ENCODE data around the gene TRAPPC6A. TPM values are rescaled to one million over a fixed set of nuclear protein-coding genes. Genes with fewer than 3 reads are reported as not detected.
A peak's percentile ranks its signal among the peaks of the same experiment; 100 is the strongest.

TRAPPC6A gene
- total and polyA plus RNA-seq, 2 donors (not counting 1 experiment from before 2014, with no cell fraction given): 40.3 to 79.0 TPM

DNA sequence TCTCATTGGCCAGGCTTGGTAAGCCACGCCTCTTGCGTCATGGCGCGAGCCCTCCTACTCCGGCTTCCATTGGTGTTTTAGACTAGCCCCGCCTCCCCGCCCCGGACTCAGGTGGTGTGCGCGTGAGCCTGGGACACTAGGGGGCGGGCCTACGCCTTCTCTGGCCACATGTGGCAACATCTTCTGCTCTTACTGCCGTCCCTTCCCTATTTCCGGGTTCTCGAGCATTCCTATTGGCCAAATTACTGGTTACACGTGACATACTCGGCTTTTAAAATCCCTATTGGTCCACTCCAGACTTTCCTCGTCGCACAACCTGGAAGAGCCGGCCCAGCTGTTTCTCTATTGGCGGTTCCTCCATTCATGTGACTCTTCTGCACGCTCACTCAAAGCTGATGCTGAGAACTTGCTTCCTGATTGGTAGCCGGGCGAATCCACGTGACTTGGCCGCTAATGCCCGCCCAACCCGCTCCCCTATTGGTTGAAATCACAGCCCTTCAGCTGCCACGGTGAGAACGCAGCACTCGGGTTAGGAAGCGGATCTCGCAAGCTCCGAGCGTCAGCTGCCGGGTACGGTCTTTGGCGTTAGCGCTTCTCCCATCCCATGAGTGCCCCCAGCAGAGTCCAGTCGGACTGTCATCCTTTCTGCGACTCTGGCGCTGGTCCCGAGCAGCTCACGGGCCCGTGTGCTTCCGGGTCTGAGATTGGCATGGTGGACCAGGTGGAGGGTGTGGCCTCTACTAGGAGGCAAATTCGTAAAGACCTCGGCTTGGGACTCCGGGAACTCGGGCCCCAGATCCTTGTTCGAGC is 430 bp upstream of the TRAPPC6A start, which contains the start of gene BLOC1S3:
BLOC1S3 (plus strand) TSS at position 523 of the 810 bp plus-strand sequence. CDS start 513 bp downstream, outside the sequence.
- H3K4me1 ChIP-seq (ENCODE audit: control insufficient read depth in 2 of 2, insufficient read depth in 2 of 2, low read length in 2 of 2): peaks cover 24 to 35% of the 10 kb centered on the region in 2 donors
- H2AFZ ChIP-seq (ENCODE audit: insufficient read depth, low read depth, low read length, poor library complexity, severe bottlenecking): peak within 1 kb of the TSS; percentile 92
- no peaks in the 10 kb centered on the region for H3K27me3 Mint-ChIP-seq
- POLR2A ChIA-PET: interaction anchor here (0.6 to 1.5 kb wide), 10 partner anchors 14 to 1394 kb away, joined by 3 to 17 read pairs (median 4); partner anchors contain the start of genes CLPTM1, GEMIN7 and PPP1R37
- peaks cover 4% of the 10 kb centered on the region in 2 experiments for H3K36me3 ChIP-seq (replicated peaks in 1 of 2; ENCODE audit: control extremely low read depth in 1 of 2, control insufficient read depth in 1 of 2, extremely low read depth in 1 of 2, insufficient read depth in 2 of 2, low read length in 1 of 2)
- H3K4me2 ChIP-seq (replicated peaks; ENCODE audit: low read depth, low read length, poor library complexity, severe bottlenecking): peak within 1 kb of the TSS; percentile 95
- H3K79me2 ChIP-seq (ENCODE audit: control insufficient read depth, insufficient read depth, low read length): peaks cover 63% of the 10 kb centered on the region
- peak within 1 kb of the TSS; percentile 93 to 99 (median 95) for H3K4me3 ChIP-seq (ENCODE audit: control extremely low read depth in 1 of 5, extremely low read depth in 1 of 5, insufficient read depth in 1 of 5, low read depth in 2 of 5, low read length in 4 of 5)
- ATAC-seq (ENCODE audit: low read depth) (peak; percentile 88), DNase-seq (peak; percentile 100)
- no peaks in the 10 kb centered on the region for H3K9me3 Mint-ChIP-seq (ENCODE audit: insufficient read depth)
- TF ChIP-seq EZH2 (IDR thresholded peaks at IDR 0.05; ENCODE audit: borderline replicate concordance, insufficient read depth, low read depth, low read length, poor library complexity, severe bottlenecking): no peak
- TF ChIP-seq, protein P1, sequence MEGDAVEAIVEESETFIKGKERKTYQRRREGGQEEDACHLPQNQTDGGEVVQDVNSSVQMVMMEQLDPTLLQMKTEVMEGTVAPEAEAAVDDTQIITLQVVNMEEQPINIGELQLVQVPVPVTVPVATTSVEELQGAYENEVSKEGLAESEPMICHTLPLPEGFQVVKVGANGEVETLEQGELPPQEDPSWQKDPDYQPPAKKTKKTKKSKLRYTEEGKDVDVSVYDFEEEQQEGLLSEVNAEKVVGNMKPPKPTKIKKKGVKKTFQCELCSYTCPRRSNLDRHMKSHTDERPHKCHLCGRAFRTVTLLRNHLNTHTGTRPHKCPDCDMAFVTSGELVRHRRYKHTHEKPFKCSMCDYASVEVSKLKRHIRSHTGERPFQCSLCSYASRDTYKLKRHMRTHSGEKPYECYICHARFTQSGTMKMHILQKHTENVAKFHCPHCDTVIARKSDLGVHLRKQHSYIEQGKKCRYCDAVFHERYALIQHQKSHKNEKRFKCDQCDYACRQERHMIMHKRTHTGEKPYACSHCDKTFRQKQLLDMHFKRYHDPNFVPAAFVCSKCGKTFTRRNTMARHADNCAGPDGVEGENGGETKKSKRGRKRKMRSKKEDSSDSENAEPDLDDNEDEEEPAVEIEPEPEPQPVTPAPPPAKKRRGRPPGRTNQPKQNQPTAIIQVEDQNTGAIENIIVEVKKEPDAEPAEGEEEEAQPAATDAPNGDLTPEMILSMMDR (IDR thresholded peaks at IDR 0.05): peak; percentile 38
- CTCF ChIA-PET: interaction anchor here (0.7 to 1.8 kb wide), 11 partner anchors 9 to 524 kb away, joined by 3 to 19 read pairs (median 3); partner anchors contain the start of gene PPP1R37
- intact Hi-C loops (cut with micrococcal nuclease): loop anchor here (1.0 kb wide), 7 partner anchors 87 to 288 kb away; partner anchors contain the start of genes CLPTM1 and ERCC2
- WGBS (ENCODE audit: insufficient coverage): under 1% methylated on average over 51 of the region's 51 CpGs
- peak within 1 kb of the TSS; percentile 95 for H3K4me3 Mint-ChIP-seq
- peaks cover 39% of the 10 kb centered on the region for H3K4me1 Mint-ChIP-seq
- H3K9ac ChIP-seq (ENCODE audit: low read length): peak within 1 kb of the TSS; percentile 86
- H3K9me3 ChIP-seq (ENCODE audit: control extremely low read depth in 1 of 3, control insufficient read depth in 2 of 3, insufficient read depth in 1 of 3, low read length in 2 of 3): no peaks in the 10 kb centered on the region
- peak within 1 kb of the TSS; percentile 96 for H3K27ac Mint-ChIP-seq
- peaks cover 31% of the 10 kb centered on the region for H4K20me1 ChIP-seq (ENCODE audit: control insufficient read depth, insufficient read depth, low read length, poor library complexity, severe bottlenecking)
- H3K27ac ChIP-seq (ENCODE audit: low read length in 2 of 2): peak within 1 kb of the TSS; percentile 86 to 91
- H3K27me3 ChIP-seq (replicated peaks in 1 of 4; ENCODE audit: control extremely low read depth in 1 of 4, control insufficient read depth in 3 of 4, insufficient read depth in 4 of 4, low read length in 3 of 4): no peaks in the 10 kb centered on the region
